DND-41 (cell line): ENCODE measurements around the gene OSBPL3.

ENCODE experiments used
- EZH2 ChIP-seq: IDR thresholded peaks from 3 replicates; pipeline ENCODE4 v1.6.1; 2012; ENCODE audit warnings: borderline replicate concordance, low read depth, mild to moderate bottlenecking, moderate library complexity, low read length, inconsistent platforms; ENCODE audit not compliant: severe bottlenecking
- TF ChIP-seq, protein P1 (sequence below): IDR thresholded peaks from 2 replicates; pipeline ENCODE4 v1.5.1; 2012; ENCODE audit warnings: borderline replicate concordance, low read length, moderate library complexity, mild to moderate bottlenecking; ENCODE audit not compliant: poor library complexity, severe bottlenecking; ENCODE audit errors: extremely low read depth

DNA sequence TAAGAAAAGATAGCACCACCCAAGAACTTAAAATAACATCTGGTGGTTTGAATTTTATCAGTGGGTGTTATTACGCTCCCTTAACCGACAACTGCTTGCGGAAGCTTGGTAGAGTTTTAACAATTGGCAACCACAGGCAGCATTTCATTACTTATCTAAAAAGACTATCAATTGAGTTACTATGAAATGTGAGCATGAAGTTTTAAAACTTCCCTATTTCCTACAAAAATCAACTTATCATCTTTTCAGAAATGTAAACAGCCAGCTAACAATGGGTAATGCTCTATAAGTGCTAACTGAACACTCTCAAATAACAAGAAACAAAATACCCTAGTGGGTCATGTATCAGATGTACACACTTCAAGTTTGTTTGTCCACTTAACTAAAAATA is 68.8 kb downstream of the OSBPL3 start:
- TF ChIP-seq, protein P1, sequence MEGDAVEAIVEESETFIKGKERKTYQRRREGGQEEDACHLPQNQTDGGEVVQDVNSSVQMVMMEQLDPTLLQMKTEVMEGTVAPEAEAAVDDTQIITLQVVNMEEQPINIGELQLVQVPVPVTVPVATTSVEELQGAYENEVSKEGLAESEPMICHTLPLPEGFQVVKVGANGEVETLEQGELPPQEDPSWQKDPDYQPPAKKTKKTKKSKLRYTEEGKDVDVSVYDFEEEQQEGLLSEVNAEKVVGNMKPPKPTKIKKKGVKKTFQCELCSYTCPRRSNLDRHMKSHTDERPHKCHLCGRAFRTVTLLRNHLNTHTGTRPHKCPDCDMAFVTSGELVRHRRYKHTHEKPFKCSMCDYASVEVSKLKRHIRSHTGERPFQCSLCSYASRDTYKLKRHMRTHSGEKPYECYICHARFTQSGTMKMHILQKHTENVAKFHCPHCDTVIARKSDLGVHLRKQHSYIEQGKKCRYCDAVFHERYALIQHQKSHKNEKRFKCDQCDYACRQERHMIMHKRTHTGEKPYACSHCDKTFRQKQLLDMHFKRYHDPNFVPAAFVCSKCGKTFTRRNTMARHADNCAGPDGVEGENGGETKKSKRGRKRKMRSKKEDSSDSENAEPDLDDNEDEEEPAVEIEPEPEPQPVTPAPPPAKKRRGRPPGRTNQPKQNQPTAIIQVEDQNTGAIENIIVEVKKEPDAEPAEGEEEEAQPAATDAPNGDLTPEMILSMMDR: no peak
- no peak for TF ChIP-seq EZH2
